Pancreas (tissue), 10 donors: ENCODE data around the gene AOC3. TPM values are rescaled to one million over a fixed set of nuclear protein-coding genes. Genes with fewer than 3 reads are reported as not detected.
"Not testable (repeated sequence)": the region's sequence is repeated elsewhere in the genome, so short reads cannot be mapped to it uniquely, and the experiment has no call there.

ENCODE experiments used
- ATAC-seq, 4 donors: fragments of 200-7000 bp; cut with Tn5 transposase; one replicate each; pipeline versions ENCODE4 v1.8.0 to v1.9.1; 2020; ENCODE audit warnings: mild to moderate bottlenecking in 4 of 4, moderate library complexity in 4 of 4
- DNase-seq, 6 donors: peaks; one replicate each; pipeline ENCODE4 v3.0.0-alpha.2; 2020
- FAIRE-seq: peaks from 2 replicates; lab custom pipeline; 2012; peaks lifted over from hg19 to GRCh38; lab: Jason Lieb, UNC
- H3K27ac ChIP-seq, 4 donors: fragments of 200-600 bp; sonication (generic); 1 replicate in 3 of 4; 2 replicates in 1 of 4; pipeline versions ENCODE4 v1.5.0 to v1.8.0; 2020
- H3K27me3 ChIP-seq, 4 donors: fragments of 200-600 bp; one replicate each; pipeline ENCODE4 v1.8.0; 2021
- H3K36me3 ChIP-seq, 3 donors: fragments of 200-600 bp; sonication (generic) in 1 of 3; one replicate each; pipeline versions ENCODE4 v1.5.0 to v1.8.0; 2020 to 2021
- H3K4me1 ChIP-seq, 3 donors: fragments of 200-600 bp; one replicate each; pipeline ENCODE4 v1.8.0; 2021
- H3K4me3 ChIP-seq, 4 donors: fragments of 200-600 bp; sonication (generic) in 2 of 4; one replicate each; pipeline versions ENCODE4 v1.5.0 to v1.8.0; 2020 to 2021
- H3K9me3 ChIP-seq, 4 donors: fragments of 200-600 bp; one replicate each; pipeline ENCODE4 v1.8.0; 2021
- CTCF ChIP-seq, 4 donors: fragments of 200-600 bp; sonication (generic) in 3 of 4; IDR thresholded peaks; one replicate each; pipeline versions ENCODE4 v1.5.0 to v1.8.0; 2021; ENCODE audit warnings: antibody characterized with exemption in 4 of 4
- WGBS, 2 donors: extraction: QIAGEN DNeasy Blood & Tissue Kit; methylation state at CpG; one replicate each; pipeline ENCODE4 v1.1.7; 2013; 5-methylcytosine and 5-hydroxymethylcytosine counted together
- intact Hi-C, 3 donors: fragments of 100-400 bp; cut with DNase I; formaldehyde crosslinking; loops; one replicate each; pipeline versions ENCODE4 v1.11.1 to v1.14.2; 2022
- polyA plus RNA-seq, 2 donors: library from polyadenylated mRNA; stranded (reverse); fragments of 200-250 nt; gene quantifications; one replicate each; pipeline ENCODE4 v1.2.3, GENCODE V29; 2013
- total RNA-seq, 6 donors: library from RNA; stranded (reverse); fragmentation: NEBNext Ultra II Directional in 4 of 6; extraction: Animal tissue kit (Norgen Biotek cat#: 25700) in 4 of 6; gene quantifications; one replicate each; pipeline versions ENCODE4 v1.2.1 to v1.2.4, GENCODE V29; 2021 to 2023
- donor health status: healthy with polysubstance abuse.
- donor health status: DM: no; HTN: no; CAD: no; lungs with moderate emphysema.
- donor health status: DM: no; HTN: no; CAD: no.
- donor health status: control.
- donor health status: control.
- donor health status: Bipolar disorder and iron deficiency.
- donor health status: DM: yes; HTN: yes; CAD: no.
- donor health status: DM: no; HTN: no; CAD: no.
- donor health status: DM: no; HTN: no; CAD: no.
- donor health status: DM: yes; HTN: yes; CAD: no.

The AOC3 gene
- total and polyA plus RNA-seq, 8 donors: 1.9 to 11.3 (median 7.4) TPM

- no peak overlapping the region for H3K27ac ChIP-seq
- ATAC-seq (peak in 1 of 4 donors; percentile 17), FAIRE-seq (no peak), DNase-seq (no peak)
- TF ChIP-seq CTCF (IDR thresholded peaks at IDR 0.05): no peak
- H3K4me1 ChIP-seq: peaks cover 0 to 9% (median 3%) of the 10 kb centered on the region in 3 donors
- no peaks in the 10 kb centered on the region for H3K27me3 ChIP-seq
- no peaks in the 10 kb centered on the region for H3K36me3 ChIP-seq
- intact Hi-C loops: no loop called here
- no peaks in the 10 kb centered on the region for H3K9me3 ChIP-seq
- 55 to 57% methylated on average over 7 of the region's 7 CpGs for WGBS, 2 donors
- H3K4me3 ChIP-seq: no peak overlapping the region
Observed at GRCh38 chr17:42865638-42866094, 14.7 kb downstream of the AOC3 start.

- peaks cover 0 to 9% (median 3%) of the 10 kb centered on the region in 3 donors for H3K4me1 ChIP-seq
- no peak overlapping the region for H3K27ac ChIP-seq
- H3K9me3 ChIP-seq: no peaks in the 10 kb centered on the region
- DNase-seq: no peak
- no peak for ATAC-seq
- H3K36me3 ChIP-seq: no peaks in the 10 kb centered on the region
- intact Hi-C loops: no loop called here
- no peaks in the 10 kb centered on the region for H3K27me3 ChIP-seq
- WGBS, 2 donors: 83 to 84% methylated on average over 4 of the region's 4 CpGs
- FAIRE-seq: no peak
- TF ChIP-seq CTCF (IDR thresholded peaks at IDR 0.05): no peak
- no peak overlapping the region for H3K4me3 ChIP-seq
Observed at GRCh38 chr17:42866216-42866615, 15.2 kb downstream of the AOC3 start.

- TF ChIP-seq CTCF (IDR thresholded peaks at IDR 0.05): no peak
- no peaks in the 10 kb centered on the region for H3K36me3 ChIP-seq
- no peaks in the 10 kb centered on the region for H3K27me3 ChIP-seq
- peak; percentile 9 to 56 (median 42) for ATAC-seq
- no peak for FAIRE-seq
- DNase-seq: no peak
- no peak overlapping the region for H3K27ac ChIP-seq
- intact Hi-C loops: no loop called here
- peaks cover 0 to 9% (median 3%) of the 10 kb centered on the region in 3 donors for H3K4me1 ChIP-seq
- 21 to 46% methylated on average over 8 to 12 of the region's 12 CpGs for WGBS, 2 donors
- H3K4me3 ChIP-seq: no peak overlapping the region
- H3K9me3 ChIP-seq: no peaks in the 10 kb centered on the region
Observed at GRCh38 chr17:42866631-42867575, 15.9 kb downstream of the AOC3 start.

- 94 to 97% methylated on average over 17 to 21 of the region's 21 CpGs for WGBS, 2 donors
- H3K4me3 ChIP-seq, DNase-seq, H3K27me3 ChIP-seq, H3K27ac ChIP-seq, ATAC-seq, FAIRE-seq, H3K36me3 ChIP-seq, intact Hi-C loops, H3K9me3 ChIP-seq, H3K4me1 ChIP-seq: not testable (repeated sequence)
Observed at GRCh38 chr17:42867694-42868261, 16.8 kb downstream of the AOC3 start.

GRCh38 chr17:42868338-42868737 is 17.3 kb downstream of the AOC3 start:
- no peaks in the 10 kb centered on the region for H3K36me3 ChIP-seq
- ATAC-seq: no peak
- 93 to 95% methylated on average over 12 of the region's 12 CpGs for WGBS, 2 donors
- DNase-seq: no peak
- no peak for TF ChIP-seq CTCF (IDR thresholded peaks at IDR 0.05)
- no peaks in the 10 kb centered on the region for H3K9me3 ChIP-seq
- intact Hi-C loops: no loop called here
- no peak for FAIRE-seq
- no peak overlapping the region for H3K27ac ChIP-seq
- H3K4me3 ChIP-seq: no peak overlapping the region
- no peaks in the 10 kb centered on the region for H3K27me3 ChIP-seq
- peaks cover 0 to 9% (median 3%) of the 10 kb centered on the region in 3 donors for H3K4me1 ChIP-seq
